ENCODE data around the gene RXFP1.

RXFP1 gene

GRCh38 chr4:158540125-158540907 lies 18.6 kb downstream of the RXFP1 start:
- H3K4me1 ChIP-seq (ENCODE audit: insufficient read depth, poor library complexity, severe bottlenecking) = peaks cover 31% of the 10 kb centered on the region
- DNase-seq (ENCODE audit: low spot score) (peak; percentile 82), ATAC-seq (ENCODE audit: low read depth) (peak; percentile 93)

GRCh38 chr4:158541506-158541905 lies 19.8 kb downstream of the RXFP1 start:
- no peak for DNase-seq (ENCODE audit: low spot score)

More at GRCh38 chr4:158540125-158540907, 18.6 kb downstream of the RXFP1 start:
- Histone ChIP-seq H3K4me3 (ENCODE audit: severe bottlenecking) (no peak overlapping the region), H3K27me3 (ENCODE audit: insufficient read depth, poor library complexity, severe bottlenecking) (no peaks in the 10 kb centered on the region), H3K27ac (ENCODE audit: poor library complexity, severe bottlenecking) (peak overlapping the region; percentile 87), H3K9me3 (ENCODE audit: severe bottlenecking) (no peaks in the 10 kb centered on the region), H3K36me3 (ENCODE audit: low read depth) (no peaks in the 10 kb centered on the region)
- no peak for TF ChIP-seq CTCF (IDR thresholded peaks at IDR 0.05; ENCODE audit: poor library complexity, severe bottlenecking)

GRCh38 chr4:158543191-158543590 lies 21.5 kb downstream of the RXFP1 start:
- H3K4me1 ChIP-seq (ENCODE audit: insufficient read depth, poor library complexity, severe bottlenecking) = peaks cover 30% of the 10 kb centered on the region
- DNase-seq (ENCODE audit: low spot score) (no peak), ATAC-seq (ENCODE audit: low read depth) (no peak)
- no peak overlapping the region for H3K4me3 ChIP-seq (ENCODE audit: severe bottlenecking)
- H3K27ac ChIP-seq (ENCODE audit: poor library complexity, severe bottlenecking) = peak overlapping the region; percentile 87
- H3K27me3 ChIP-seq (ENCODE audit: insufficient read depth, poor library complexity, severe bottlenecking) = no peaks in the 10 kb centered on the region
- no peak for TF ChIP-seq CTCF (IDR thresholded peaks at IDR 0.05; ENCODE audit: poor library complexity, severe bottlenecking)
- no peaks in the 10 kb centered on the region for H3K9me3 ChIP-seq (ENCODE audit: severe bottlenecking)
- H3K36me3 ChIP-seq (ENCODE audit: low read depth) = no peaks in the 10 kb centered on the region

More at GRCh38 chr4:158541506-158541905, 19.8 kb downstream of the RXFP1 start:
- no peaks in the 10 kb centered on the region for H3K9me3 ChIP-seq (ENCODE audit: severe bottlenecking)
- H3K27ac ChIP-seq (ENCODE audit: poor library complexity, severe bottlenecking) = peak overlapping the region; percentile 87
- H3K27me3 ChIP-seq (ENCODE audit: insufficient read depth, poor library complexity, severe bottlenecking) = no peaks in the 10 kb centered on the region
- H3K36me3 ChIP-seq (ENCODE audit: low read depth) = no peaks in the 10 kb centered on the region
- H3K4me1 ChIP-seq (ENCODE audit: insufficient read depth, poor library complexity, severe bottlenecking) = peaks cover 31% of the 10 kb centered on the region
- no peak for TF ChIP-seq CTCF (IDR thresholded peaks at IDR 0.05; ENCODE audit: poor library complexity, severe bottlenecking)
- no peak overlapping the region for H3K4me3 ChIP-seq (ENCODE audit: severe bottlenecking)
- ATAC-seq (ENCODE audit: low read depth) = no peak

- Histone ChIP-seq H3K36me3 (ENCODE audit: low read depth) (no peaks in the 10 kb centered on the region), H3K27ac (ENCODE audit: poor library complexity, severe bottlenecking) (no peak overlapping the region), H3K9me3 (ENCODE audit: severe bottlenecking) (no peaks in the 10 kb centered on the region), H3K27me3 (ENCODE audit: insufficient read depth, poor library complexity, severe bottlenecking) (no peaks in the 10 kb centered on the region), H3K4me1 (ENCODE audit: insufficient read depth, poor library complexity, severe bottlenecking) (peaks cover 28% of the 10 kb centered on the region), H3K4me3 (ENCODE audit: severe bottlenecking) (no peak overlapping the region)
- no peak for TF ChIP-seq CTCF (IDR thresholded peaks at IDR 0.05; ENCODE audit: poor library complexity, severe bottlenecking)
- no peak for ATAC-seq (ENCODE audit: low read depth)
- DNase-seq (ENCODE audit: low spot score) = no peak
Measured at GRCh38 chr4:158544141-158544540, 22.5 kb downstream of the RXFP1 start.

- ATAC-seq (ENCODE audit: low read depth) (no peak), DNase-seq (ENCODE audit: low spot score) (no peak)
- Histone ChIP-seq H3K27ac (ENCODE audit: poor library complexity, severe bottlenecking) (no peak overlapping the region), H3K4me3 (ENCODE audit: severe bottlenecking) (no peak overlapping the region), H3K36me3 (ENCODE audit: low read depth) (no peaks in the 10 kb centered on the region), H3K4me1 (ENCODE audit: insufficient read depth, poor library complexity, severe bottlenecking) (no peaks in the 10 kb centered on the region), H3K9me3 (ENCODE audit: severe bottlenecking) (no peaks in the 10 kb centered on the region), H3K27me3 (ENCODE audit: insufficient read depth, poor library complexity, severe bottlenecking) (no peaks in the 10 kb centered on the region)
- no peak for TF ChIP-seq CTCF (IDR thresholded peaks at IDR 0.05; ENCODE audit: poor library complexity, severe bottlenecking)
Measured at GRCh38 chr4:158553364-158553763, 31.7 kb downstream of the RXFP1 start.

All from RWPE2 (cell line).